AG09319 (cell line): ENCODE results near the gene IFIT2.

Experiments
- DNase-seq: peaks from one replicate; pipeline ENCODE4 v3.0.0-alpha.2; 2010; ENCODE audit warnings: low read depth; ENCODE audit errors: extremely low read depth
- CTCF ChIP-seq: IDR thresholded peaks from 2 replicates; pipeline ENCODE4 v1.5.1; 2011; ENCODE audit warnings: low read depth, mild to moderate bottlenecking, inconsistent platforms, low read length, moderate library complexity

Gene IFIT2

GRCh38 chr10:89338713-89339112 is 36.9 kb downstream of the IFIT2 start:
- no peak for TF ChIP-seq CTCF
- DNase-seq, result no peak

- DNase-seq, result no peak
- no peak for TF ChIP-seq CTCF
These were observed 38.0 kb downstream of the IFIT2 start for GRCh38 chr10:89339875-89340274.

- no peak for DNase-seq
- TF ChIP-seq CTCF, result no peak
These were observed 39.8 kb downstream of the IFIT2 start for GRCh38 chr10:89341649-89342048.

- no peak for DNase-seq
- no peak for TF ChIP-seq CTCF
These were observed 40.5 kb downstream of the IFIT2 start for GRCh38 chr10:89342206-89342958.

- TF ChIP-seq CTCF, result no peak
- DNase-seq, result no peak
These were observed 41.4 kb downstream of the IFIT2 start for GRCh38 chr10:89343089-89343767.

- no peak for DNase-seq
- TF ChIP-seq CTCF, result no peak
These were observed 42.3 kb downstream of the IFIT2 start for GRCh38 chr10:89344156-89344555.

GRCh38 chr10:89345367-89346000 is 43.6 kb downstream of the IFIT2 start:
- no peak for DNase-seq
- no peak for TF ChIP-seq CTCF
